HG03460 (cell line): Measurements from ENCODE around the gene CCNG1.
"Not testable (repeated sequence)": the region's sequence is repeated elsewhere in the genome, so short reads cannot be mapped to it uniquely, and the experiment has no call there.

Source experiments
- ATAC-seq: cut with Tn5 transposase; IDR thresholded peaks from one replicate; pipeline ENCODE4 v1.9.1; 2021; ENCODE audit not compliant: unreplicated experiment

Gene CCNG1

GRCh38 chr5:163440954-163441353 is 3.6 kb downstream of the CCNG1 start:
- no peak for ATAC-seq

DNA sequence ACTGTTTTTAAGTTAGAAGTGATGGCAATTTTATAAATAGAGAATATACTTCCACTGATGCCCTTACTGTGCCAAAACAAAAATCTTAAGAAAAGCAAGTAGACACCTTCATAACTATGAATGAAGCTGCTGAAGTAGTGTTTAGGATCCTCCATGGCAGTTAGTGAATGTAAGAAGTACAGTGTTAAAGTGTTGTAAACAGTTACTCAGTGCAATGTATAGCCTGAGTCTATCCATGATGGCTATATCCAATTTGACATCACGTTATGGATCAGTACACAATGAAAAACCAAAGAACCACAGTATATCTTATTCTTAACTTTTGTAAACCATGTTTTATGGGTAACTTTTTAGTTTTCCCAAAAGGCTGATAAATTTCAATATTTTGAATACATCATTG is 7.1 kb downstream of the CCNG1 start:
- ATAC-seq: no peak

DNA sequence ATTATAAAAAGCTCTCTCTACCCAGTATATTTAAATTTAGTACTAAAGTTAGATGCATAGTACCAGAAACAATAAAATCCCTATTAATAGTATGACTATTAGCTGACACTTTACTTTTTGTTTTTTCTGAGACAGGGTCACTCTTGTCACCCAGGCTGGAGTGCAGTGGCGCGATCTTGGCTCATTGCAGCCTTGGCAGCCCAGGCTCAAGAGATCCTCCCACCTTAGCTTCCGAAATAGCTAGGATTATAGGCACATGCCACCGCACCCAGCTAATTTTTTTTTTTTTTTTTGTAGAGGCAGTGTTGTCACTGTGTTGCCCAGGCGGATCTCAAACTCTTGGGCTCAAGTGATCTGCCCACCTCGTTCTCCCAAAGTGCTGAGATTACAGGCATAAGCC is 8.0 kb downstream of the CCNG1 start:
- no peak for ATAC-seq

DNA sequence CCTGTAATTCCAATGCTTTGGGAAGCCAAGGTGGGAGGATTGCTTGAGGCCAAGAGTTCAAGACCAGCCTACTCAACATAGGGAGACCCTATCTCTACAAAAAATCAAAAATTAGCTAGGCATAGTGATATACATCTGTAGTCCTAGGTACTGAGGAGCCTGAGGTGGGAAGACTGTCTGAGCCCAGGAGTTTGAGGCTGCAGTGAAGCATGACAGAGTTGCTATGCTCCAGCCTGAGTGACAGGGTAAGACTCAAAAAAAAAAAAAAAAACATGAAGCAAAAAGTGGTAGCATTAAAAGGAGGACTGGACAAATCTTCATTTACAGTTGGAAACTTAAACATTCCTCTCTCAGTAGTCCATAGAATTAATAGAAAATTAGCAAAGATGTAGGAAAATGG is 9.8 kb downstream of the CCNG1 start:
- no peak for ATAC-seq

- no peak for ATAC-seq
Measured at GRCh38 chr5:163447875-163448274, 10.5 kb downstream of the CCNG1 start.

- no peak for ATAC-seq
Measured at GRCh38 chr5:163448491-163448890, 11.1 kb downstream of the CCNG1 start.

DNA sequence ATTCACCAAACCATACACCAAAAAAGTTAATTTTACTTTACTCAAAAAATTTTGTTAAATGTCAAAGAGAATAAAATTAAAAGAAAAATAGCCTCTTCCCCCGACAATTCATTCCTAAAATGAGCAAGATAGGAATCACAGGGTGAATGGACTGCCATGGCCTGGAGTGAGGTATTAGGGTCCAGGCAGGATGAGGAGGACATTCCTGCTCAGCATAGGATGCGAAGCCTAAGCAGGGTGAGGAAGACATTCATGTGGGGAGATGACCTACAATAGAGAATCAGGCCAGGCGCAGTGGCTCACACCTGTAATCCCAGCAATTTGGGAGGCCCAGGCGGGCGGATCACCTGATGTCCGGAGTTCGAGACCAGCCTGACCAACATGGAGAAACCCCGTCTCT is 14.1 kb downstream of the CCNG1 start:
- ATAC-seq: no peak

GRCh38 chr5:163453705-163454104 is 16.3 kb downstream of the CCNG1 start:
- ATAC-seq: no peak

DNA sequence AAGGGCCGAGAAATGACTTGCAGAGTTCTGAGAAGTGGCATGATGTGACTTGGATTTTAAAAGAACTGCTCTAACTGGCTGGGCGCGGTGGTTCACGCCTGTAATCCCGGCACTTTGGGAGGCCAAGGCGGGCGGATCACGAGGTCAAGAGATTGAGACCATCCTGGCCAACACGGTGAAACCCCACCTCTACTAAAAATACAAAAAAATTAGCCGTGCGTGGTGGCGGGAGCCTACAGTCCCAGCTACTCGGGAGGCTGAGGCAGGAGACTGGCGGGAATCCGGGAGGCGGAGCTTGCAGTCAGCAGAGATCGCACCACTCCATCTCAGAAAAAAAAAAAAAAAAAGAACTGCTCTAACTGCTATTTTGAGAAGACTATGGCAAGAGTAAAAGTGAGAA is 18.0 kb downstream of the CCNG1 start:
- ATAC-seq: not testable (repeated sequence)

DNA sequence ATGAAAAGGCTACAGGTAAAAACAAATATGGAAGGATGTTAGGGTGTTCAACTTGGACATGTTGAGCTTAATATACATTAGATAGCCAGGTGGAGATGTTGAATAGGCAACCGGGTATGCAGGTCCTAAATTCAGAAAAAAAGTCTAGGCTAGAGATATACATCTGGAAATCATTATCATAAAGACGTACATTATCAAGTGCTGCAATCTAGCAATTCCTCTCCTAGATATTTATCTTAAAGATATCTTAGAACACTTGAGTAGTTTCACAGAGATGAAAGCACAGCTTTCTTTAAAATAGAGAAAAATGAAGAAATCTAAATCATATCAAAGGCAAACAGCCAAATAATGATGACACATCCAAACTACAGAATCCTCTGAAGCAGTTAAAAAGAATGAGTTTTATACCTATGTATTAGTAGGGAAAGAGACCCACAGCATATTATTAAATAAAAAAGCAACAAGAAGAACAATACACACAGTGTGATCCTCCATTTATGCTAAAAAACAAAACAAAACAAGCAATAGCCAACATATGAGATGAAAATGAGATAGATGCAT is 18.7 kb downstream of the CCNG1 start:
- no peak for ATAC-seq

DNA sequence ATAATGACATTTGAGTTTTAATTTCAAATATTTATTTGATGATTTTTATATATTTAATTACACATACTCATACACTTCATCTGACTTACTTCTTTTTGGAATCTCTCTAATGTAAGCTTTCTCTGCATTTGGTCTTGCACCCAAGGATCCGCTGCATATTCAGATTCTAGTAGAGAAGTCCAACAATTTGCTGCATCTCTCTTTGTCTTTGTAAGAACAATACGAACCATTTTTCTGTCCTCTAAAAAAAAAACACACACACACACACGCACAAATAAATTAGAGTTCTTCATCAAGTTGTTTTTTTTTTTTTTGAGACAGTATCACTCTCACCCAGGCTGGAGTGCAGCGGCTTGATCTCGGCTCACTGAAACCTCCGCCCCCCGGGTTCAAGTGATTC is 19.4 kb downstream of the CCNG1 start:
- no peak for ATAC-seq

DNA sequence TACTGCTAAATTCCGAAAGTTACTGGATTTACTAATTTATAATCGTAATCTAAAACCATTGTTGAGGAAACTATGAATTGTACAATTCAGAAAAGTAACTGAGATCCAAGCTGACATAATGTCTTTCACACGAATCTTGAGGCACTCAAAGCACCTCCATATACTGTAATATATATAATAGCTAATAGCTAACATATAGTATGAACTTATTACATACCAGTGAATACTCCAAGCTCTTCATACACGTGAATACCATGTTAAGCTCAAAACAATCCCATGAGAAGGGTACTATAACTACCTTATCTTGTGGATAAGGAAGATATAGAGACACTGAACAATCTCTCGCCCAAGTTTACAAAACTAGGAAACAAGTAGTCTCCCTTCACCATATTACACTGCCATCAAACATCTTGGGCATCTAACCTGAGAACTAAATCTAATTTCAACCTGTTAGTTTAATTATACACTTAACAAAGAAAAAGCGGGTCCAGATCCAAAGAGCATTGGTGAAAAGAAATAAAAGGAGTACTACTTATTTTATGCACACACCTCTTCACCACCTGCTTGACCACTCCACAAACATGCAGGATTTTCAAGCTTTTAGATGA is 21.5 kb downstream of the CCNG1 start:
- ATAC-seq: no peak

- peak; percentile 2 for ATAC-seq
Measured at GRCh38 chr5:163459462-163459818, 22.0 kb downstream of the CCNG1 start.

DNA sequence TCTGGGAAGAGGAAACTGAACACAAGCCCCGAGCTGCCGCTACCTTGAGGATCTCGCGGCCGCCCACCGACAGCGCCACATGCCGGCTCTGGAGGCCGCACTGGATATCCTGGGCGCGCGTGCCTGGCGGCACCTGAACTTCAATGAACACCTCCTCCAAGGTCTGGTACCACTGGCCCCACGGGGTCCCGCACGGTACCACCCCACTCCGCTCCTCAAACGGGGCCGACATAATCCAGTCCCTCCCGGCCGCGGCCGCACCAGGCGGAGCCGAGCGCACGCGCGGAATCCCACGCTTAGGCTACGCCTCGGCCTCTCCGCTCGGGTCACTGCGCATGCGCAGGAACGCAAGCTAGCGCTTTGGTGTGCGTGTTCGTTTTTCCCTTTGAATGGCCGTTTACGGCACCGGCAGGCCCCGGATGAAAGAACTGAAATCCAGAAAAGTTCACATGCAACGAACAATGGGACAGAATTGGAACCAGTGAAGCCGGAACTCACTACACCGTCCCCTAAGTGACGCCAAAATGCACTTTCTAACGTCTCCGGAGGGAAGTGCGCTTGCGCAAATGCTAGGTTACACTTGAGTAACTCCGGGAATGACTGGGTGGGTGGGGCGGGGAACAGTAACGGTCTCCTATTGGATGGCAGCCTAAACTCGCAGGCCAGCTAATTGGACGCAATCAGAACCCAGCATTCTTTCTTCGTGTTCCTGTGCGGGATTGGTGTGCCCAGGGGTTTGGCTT is 22.6 kb downstream of the CCNG1 start, which contains the start of gene NUDCD2:
NUDCD2 (minus strand) TSS at position 284 of the 743 bp plus-strand sequence; CDS start at position 232, 52 bp downstream.
- ATAC-seq: peak; percentile 81

- ATAC-seq: peak; percentile 3
Measured at GRCh38 chr5:163460562-163461171, 23.3 kb downstream of the CCNG1 start, which contains the start of gene HMMR. Gene HMMR (plus strand): TSS chr5:163460632. CDS start chr5:163460693, 61 bp downstream.

- ATAC-seq: no peak
Measured at GRCh38 chr5:163463063-163463435, 25.7 kb downstream of the CCNG1 start.

DNA sequence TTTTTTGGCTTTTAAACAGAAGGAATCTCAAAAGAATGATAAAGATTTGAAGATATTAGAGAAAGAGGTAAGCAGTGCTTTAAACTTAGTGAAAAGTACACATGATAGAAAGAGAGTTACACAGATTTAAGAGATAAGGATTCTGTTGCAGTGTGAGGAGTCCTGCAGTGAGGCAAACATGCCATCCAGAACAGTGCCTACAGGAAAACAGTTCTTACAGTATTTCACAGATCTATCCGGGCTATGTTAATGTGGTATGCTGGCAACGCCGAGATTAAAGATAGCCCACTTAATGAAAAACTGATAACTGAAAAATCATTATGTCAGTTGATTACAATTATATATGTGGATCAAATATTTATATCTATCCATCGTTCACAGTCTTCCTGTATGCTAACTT is 30.3 kb downstream of the CCNG1 start:
- no peak for ATAC-seq

GRCh38 chr5:163473635-163474243 is 36.3 kb downstream of the CCNG1 start:
- ATAC-seq: no peak

GRCh38 chr5:163475411-163475810 is 38.0 kb downstream of the CCNG1 start:
- no peak for ATAC-seq

GRCh38 chr5:163478126-163478981 is 41.0 kb downstream of the CCNG1 start:
- ATAC-seq: no peak

- ATAC-seq: no peak
Measured at GRCh38 chr5:163478982-163479271, 41.5 kb downstream of the CCNG1 start.
